ENCODE results near the gene FAXDC2.

The FAXDC2 gene

GRCh38 chr5:154815025-154815424 lies 35.4 kb downstream of the FAXDC2 start:
- H3K4me3 ChIP-seq (ENCODE audit: control insufficient read depth, low read depth, low read length) = no peak overlapping the region
- TF ChIP-seq, protein P1, sequence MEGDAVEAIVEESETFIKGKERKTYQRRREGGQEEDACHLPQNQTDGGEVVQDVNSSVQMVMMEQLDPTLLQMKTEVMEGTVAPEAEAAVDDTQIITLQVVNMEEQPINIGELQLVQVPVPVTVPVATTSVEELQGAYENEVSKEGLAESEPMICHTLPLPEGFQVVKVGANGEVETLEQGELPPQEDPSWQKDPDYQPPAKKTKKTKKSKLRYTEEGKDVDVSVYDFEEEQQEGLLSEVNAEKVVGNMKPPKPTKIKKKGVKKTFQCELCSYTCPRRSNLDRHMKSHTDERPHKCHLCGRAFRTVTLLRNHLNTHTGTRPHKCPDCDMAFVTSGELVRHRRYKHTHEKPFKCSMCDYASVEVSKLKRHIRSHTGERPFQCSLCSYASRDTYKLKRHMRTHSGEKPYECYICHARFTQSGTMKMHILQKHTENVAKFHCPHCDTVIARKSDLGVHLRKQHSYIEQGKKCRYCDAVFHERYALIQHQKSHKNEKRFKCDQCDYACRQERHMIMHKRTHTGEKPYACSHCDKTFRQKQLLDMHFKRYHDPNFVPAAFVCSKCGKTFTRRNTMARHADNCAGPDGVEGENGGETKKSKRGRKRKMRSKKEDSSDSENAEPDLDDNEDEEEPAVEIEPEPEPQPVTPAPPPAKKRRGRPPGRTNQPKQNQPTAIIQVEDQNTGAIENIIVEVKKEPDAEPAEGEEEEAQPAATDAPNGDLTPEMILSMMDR (IDR thresholded peaks at IDR 0.05; ENCODE audit: control insufficient read depth, insufficient read depth, low read depth, low read length, missing control alignments) = no peak
- no peak for DNase-seq (ENCODE audit: low read depth)

DNA sequence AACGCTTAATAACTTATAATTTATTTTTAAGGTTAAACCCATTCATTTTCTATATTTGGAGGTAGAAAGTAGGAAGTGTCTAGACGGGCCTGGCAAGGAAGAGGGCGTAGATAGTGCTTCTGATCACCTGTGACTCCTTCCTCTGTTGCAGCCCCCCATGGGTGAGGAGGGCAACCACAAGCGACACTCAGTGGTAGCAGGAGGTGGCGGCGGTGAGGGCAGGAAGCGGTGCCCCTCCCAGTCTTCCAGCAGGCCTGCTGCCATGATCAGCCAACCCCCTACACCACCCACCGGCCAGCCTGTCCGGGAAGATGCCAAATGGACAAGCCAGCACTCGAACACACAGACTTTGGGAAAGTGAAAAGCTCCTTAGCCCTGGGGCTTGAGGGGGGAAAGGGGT lies 36.7 kb downstream of the FAXDC2 start:
- DNase-seq (ENCODE audit: low read depth) = no peak
- TF ChIP-seq, protein P1 (IDR thresholded peaks at IDR 0.05; ENCODE audit: control insufficient read depth, insufficient read depth, low read depth, low read length, missing control alignments) = no peak
- no peak overlapping the region for H3K4me3 ChIP-seq (ENCODE audit: control insufficient read depth, low read depth, low read length)

- H3K4me3 ChIP-seq (ENCODE audit: control insufficient read depth, low read depth, low read length) = no peak overlapping the region
- TF ChIP-seq, protein P1 (IDR thresholded peaks at IDR 0.05; ENCODE audit: control insufficient read depth, insufficient read depth, low read depth, low read length, missing control alignments) = no peak
- DNase-seq (ENCODE audit: low read depth) = no peak
Observed at GRCh38 chr5:154813158-154813557, 37.2 kb downstream of the FAXDC2 start.

GRCh38 chr5:154811653-154812465 lies 38.5 kb downstream of the FAXDC2 start:
- H3K4me3 ChIP-seq (ENCODE audit: control insufficient read depth, low read depth, low read length) = no peak overlapping the region
- TF ChIP-seq, protein P1 (IDR thresholded peaks at IDR 0.05; ENCODE audit: control insufficient read depth, insufficient read depth, low read depth, low read length, missing control alignments) = peak; percentile 91
- DNase-seq (ENCODE audit: low read depth) = peak; percentile 24

DNA sequence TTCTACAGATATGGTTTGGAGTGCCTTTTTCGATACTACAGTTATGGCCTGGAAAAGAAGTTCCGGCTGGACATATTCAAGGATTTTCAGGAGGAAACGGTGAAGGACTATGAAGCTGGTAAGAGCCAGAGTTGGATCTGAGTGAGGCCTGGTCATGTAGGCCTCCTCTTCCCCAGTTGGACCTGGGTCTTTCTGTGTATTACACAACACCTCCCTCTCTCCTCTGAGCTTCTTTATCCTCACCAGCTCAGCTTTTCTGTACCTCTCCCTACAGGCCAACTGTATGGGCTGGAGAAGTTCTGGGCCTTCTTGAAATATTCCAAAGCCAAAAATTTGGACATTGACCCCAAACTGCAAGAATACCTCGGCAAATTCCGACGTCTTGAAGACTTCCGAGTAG lies 39.2 kb downstream of the FAXDC2 start:
- DNase-seq (ENCODE audit: low read depth) = no peak
- TF ChIP-seq, protein P1 (IDR thresholded peaks at IDR 0.05; ENCODE audit: control insufficient read depth, insufficient read depth, low read depth, low read length, missing control alignments) = no peak
- no peak overlapping the region for H3K4me3 ChIP-seq (ENCODE audit: control insufficient read depth, low read depth, low read length)

GRCh38 chr5:154806176-154806575 lies 44.2 kb downstream of the FAXDC2 start:
- DNase-seq (ENCODE audit: low read depth) = no peak
- TF ChIP-seq, protein P1 (IDR thresholded peaks at IDR 0.05; ENCODE audit: control insufficient read depth, insufficient read depth, low read depth, low read length, missing control alignments) = no peak
- H3K4me3 ChIP-seq (ENCODE audit: control insufficient read depth, low read depth, low read length) = no peak overlapping the region

Measured in AG09309 (cell line).